Caco-2 (cell line): ENCODE results near the gene DDT. TPM values are rescaled to one million over a fixed set of nuclear protein-coding genes. Genes with fewer than 3 reads are reported as not detected.
"Not testable (repeated sequence)": the region's sequence is repeated elsewhere in the genome, so short reads cannot be mapped to it uniquely, and the experiment has no call there.

ENCODE experiments used
- BruUV-seq: library from RNA; stranded (reverse); fragments of 400-500 nt; replicated peaks from 2 replicates; lab custom pipeline; 2021; lab: Mats Ljungman, UMichigan
- CTCF ChIA-PET: fragments of 300-600 bp; sonication (Branson Sonifier 250); formaldehyde crosslinking; loops from one replicate; lab custom pipeline; 2022; ENCODE audit warnings: antibody characterized with exemption; lab: Charles Lee
- POLR2A ChIA-PET: fragments of 300-600 bp; sonication (Branson Sonifier 250); formaldehyde crosslinking; loops from one replicate; lab custom pipeline; 2022; ENCODE audit warnings: antibody characterized with exemption; lab: Charles Lee
- DNase-seq, 2 experiments: peaks; one replicate each; pipeline versions ENCODE4 v3.0.0 to v3.0.0-alpha.2; 2020 to 2022
- H3K27me3 ChIP-seq: replicated peaks from 2 replicates; pipeline ENCODE4 v1.6.0; 2011; ENCODE audit warnings: low read length; ENCODE audit not compliant: control insufficient read depth, insufficient read depth
- H3K36me3 ChIP-seq: 2 replicates; pipeline ENCODE4 v1.5.1; 2011; ENCODE audit warnings: low read length; ENCODE audit not compliant: control insufficient read depth, insufficient read depth
- H3K4me1 ChIP-seq: fragments of 250-450 bp; sonication (Bioruptor Pico); 2 replicates; pipeline ENCODE4 v1.5.1; 2020; ENCODE audit warnings: mild to moderate bottlenecking
- H3K4me3 ChIP-seq: 2 replicates; pipeline ENCODE4 v1.5.1; 2011; ENCODE audit warnings: low read depth, mild to moderate bottlenecking, control low read depth, low read length
- H3K9me3 ChIP-seq: fragments of 250-450 bp; sonication (Bioruptor Pico); 2 replicates; pipeline ENCODE4 v1.5.1; 2020; ENCODE audit warnings: mild to moderate bottlenecking, moderate library complexity
- H3K27ac Mint-ChIP-seq: one replicate; pipeline ENCODE4 v1.8.0; 2022; ENCODE audit warnings: mixed read lengths; ENCODE audit not compliant: unreplicated experiment
- H3K27me3 Mint-ChIP-seq: one replicate; pipeline ENCODE4 v1.8.0; 2022; ENCODE audit warnings: mixed read lengths; ENCODE audit not compliant: insufficient read depth, unreplicated experiment
- H3K36me3 Mint-ChIP-seq: one replicate; pipeline ENCODE4 v1.8.0; 2022; ENCODE audit warnings: mild to moderate bottlenecking, mixed read lengths; ENCODE audit not compliant: insufficient read depth, unreplicated experiment
- H3K4me1 Mint-ChIP-seq: one replicate; pipeline ENCODE4 v1.8.0; 2022; ENCODE audit warnings: low read depth, mixed read lengths; ENCODE audit not compliant: unreplicated experiment
- H3K4me3 Mint-ChIP-seq: one replicate; pipeline ENCODE4 v1.8.0; 2022; ENCODE audit warnings: mild to moderate bottlenecking, moderate library complexity, mixed read lengths; ENCODE audit not compliant: unreplicated experiment
- H3K9me3 Mint-ChIP-seq: one replicate; pipeline ENCODE4 v1.8.0; 2022; ENCODE audit warnings: mixed read lengths; ENCODE audit not compliant: unreplicated experiment
- intact Hi-C: fragments of 100-400 bp; cut with micrococcal nuclease; formaldehyde crosslinking; loops from one replicate; pipeline ENCODE4 v1.10.0; 2022; ENCODE audit not compliant: unreplicated experiment
- total RNA-seq: library from RNA; stranded (reverse); gene quantifications from 2 replicates; pipeline ENCODE4 v1.2.3, GENCODE V29; 2022
- TF ChIP-seq, protein P1 (sequence below), 2 experiments: fragments of 200-600 bp in 1 of 2; IDR thresholded peaks; 1 replicate in 1 of 2; 2 replicates in 1 of 2; pipeline versions ENCODE4 v1.5.1 to v1.8.0; 2011 to 2022; ENCODE audit warnings: antibody characterized with exemption in 1 of 2, control low read depth in 1 of 2, inconsistent platforms in 1 of 2, low read depth in 1 of 2, low read length in 1 of 2, mild to moderate bottlenecking in 1 of 2, moderate library complexity in 1 of 2; ENCODE audit not compliant: insufficient read depth in 1 of 2, severe bottlenecking in 1 of 2, unreplicated experiment in 1 of 2

Gene DDT
- total RNA-seq, 1 experiment from 2014 or later, result 123 TPM

GRCh38 chr22:24002272-24002671 is 28.0 kb upstream of the DDT start:
- Histone ChIP-seq H3K27me3 (no peaks in the 10 kb centered on the region), H3K9me3 (no peaks in the 10 kb centered on the region), H3K36me3 (no peaks in the 10 kb centered on the region), H3K4me3 (no peak overlapping the region), H3K4me1 (no peaks in the 10 kb centered on the region)
- Mint-ChIP-seq H3K36me3 (no peaks in the 10 kb centered on the region), H3K27ac (no peak overlapping the region), H3K4me1 (no peaks in the 10 kb centered on the region), H3K27me3 (no peaks in the 10 kb centered on the region), H3K4me3 (no peak overlapping the region), H3K9me3 (no peaks in the 10 kb centered on the region)
- CTCF ChIA-PET, result no interaction called here
- no TSS peak for BruUV-seq
- TF ChIP-seq, protein P1, sequence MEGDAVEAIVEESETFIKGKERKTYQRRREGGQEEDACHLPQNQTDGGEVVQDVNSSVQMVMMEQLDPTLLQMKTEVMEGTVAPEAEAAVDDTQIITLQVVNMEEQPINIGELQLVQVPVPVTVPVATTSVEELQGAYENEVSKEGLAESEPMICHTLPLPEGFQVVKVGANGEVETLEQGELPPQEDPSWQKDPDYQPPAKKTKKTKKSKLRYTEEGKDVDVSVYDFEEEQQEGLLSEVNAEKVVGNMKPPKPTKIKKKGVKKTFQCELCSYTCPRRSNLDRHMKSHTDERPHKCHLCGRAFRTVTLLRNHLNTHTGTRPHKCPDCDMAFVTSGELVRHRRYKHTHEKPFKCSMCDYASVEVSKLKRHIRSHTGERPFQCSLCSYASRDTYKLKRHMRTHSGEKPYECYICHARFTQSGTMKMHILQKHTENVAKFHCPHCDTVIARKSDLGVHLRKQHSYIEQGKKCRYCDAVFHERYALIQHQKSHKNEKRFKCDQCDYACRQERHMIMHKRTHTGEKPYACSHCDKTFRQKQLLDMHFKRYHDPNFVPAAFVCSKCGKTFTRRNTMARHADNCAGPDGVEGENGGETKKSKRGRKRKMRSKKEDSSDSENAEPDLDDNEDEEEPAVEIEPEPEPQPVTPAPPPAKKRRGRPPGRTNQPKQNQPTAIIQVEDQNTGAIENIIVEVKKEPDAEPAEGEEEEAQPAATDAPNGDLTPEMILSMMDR (IDR thresholded peaks at IDR 0.05; ENCODE audit: insufficient read depth in 1 of 2, low read depth in 1 of 2, low read length in 1 of 2, severe bottlenecking in 1 of 2, unreplicated experiment in 1 of 2), result no peak
- POLR2A ChIA-PET, result no interaction called here
- DNase-seq, result no peak
- intact Hi-C loops, result no loop called here

DNA sequence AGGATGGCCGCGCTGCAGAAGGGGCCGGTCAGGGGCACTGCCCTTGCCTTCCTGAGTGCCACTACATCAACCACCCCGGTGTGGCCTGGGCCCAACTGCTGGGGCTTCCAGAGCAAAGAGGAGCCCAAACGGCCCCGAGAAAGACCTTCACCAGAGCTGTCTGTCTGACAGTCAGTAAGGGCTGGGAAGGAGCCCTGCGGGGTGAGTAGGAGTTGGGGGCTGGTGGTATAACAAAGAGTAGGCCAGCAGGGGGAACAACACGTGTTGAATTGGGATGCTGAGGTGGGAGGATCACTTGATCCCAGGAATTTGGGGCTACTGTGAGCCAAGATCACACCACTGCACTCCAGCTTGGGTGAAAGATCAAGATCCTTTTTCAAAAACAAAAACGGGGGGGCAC is 27.1 kb upstream of the DDT start:
- Histone ChIP-seq H3K4me3 (no peak overlapping the region), H3K36me3 (no peaks in the 10 kb centered on the region), H3K27me3 (no peaks in the 10 kb centered on the region), H3K4me1 (no peaks in the 10 kb centered on the region), H3K9me3 (no peaks in the 10 kb centered on the region)
- ChIA-PET CTCF (no interaction called here), POLR2A (no interaction called here)
- Mint-ChIP-seq H3K4me3 (no peak overlapping the region), H3K9me3 (no peaks in the 10 kb centered on the region), H3K27me3 (no peaks in the 10 kb centered on the region), H3K36me3 (no peaks in the 10 kb centered on the region), H3K4me1 (no peaks in the 10 kb centered on the region), H3K27ac (no peak overlapping the region)
- TF ChIP-seq, protein P1 (IDR thresholded peaks at IDR 0.05; ENCODE audit: insufficient read depth in 1 of 2, low read depth in 1 of 2, low read length in 1 of 2, severe bottlenecking in 1 of 2, unreplicated experiment in 1 of 2), result no peak
- BruUV-seq, result no TSS peak
- DNase-seq, result no peak
- intact Hi-C loops, result no loop called here

DNA sequence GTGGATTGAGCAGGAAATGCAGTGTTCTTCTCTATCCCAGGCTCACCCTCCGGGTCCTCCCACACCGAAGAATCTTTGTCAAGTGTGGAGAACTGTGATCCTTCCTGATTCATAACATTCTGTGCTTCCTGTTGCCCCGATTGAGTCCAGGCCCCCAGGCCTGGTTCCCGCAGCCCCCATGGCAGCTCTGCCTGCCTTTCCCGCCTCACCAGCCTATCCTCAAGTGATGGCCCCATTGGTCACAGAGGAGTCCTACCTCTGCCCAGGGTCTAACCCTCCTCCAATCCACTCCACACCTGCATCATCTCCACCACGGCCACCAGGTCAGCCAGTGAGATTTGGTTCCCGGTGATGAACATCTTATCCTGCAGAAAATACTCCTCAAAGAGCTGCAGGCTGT is 25.5 kb upstream of the DDT start:
- H3K4me3 ChIP-seq, H3K27me3 Mint-ChIP-seq, H3K36me3 Mint-ChIP-seq, H3K9me3 ChIP-seq, H3K27ac Mint-ChIP-seq, intact Hi-C loops, H3K9me3 Mint-ChIP-seq, BruUV-seq, CTCF ChIA-PET, DNase-seq, H3K36me3 ChIP-seq, POLR2A ChIA-PET, H3K4me1 Mint-ChIP-seq, H3K4me3 Mint-ChIP-seq, H3K27me3 ChIP-seq, H3K4me1 ChIP-seq: not testable (repeated sequence)

DNA sequence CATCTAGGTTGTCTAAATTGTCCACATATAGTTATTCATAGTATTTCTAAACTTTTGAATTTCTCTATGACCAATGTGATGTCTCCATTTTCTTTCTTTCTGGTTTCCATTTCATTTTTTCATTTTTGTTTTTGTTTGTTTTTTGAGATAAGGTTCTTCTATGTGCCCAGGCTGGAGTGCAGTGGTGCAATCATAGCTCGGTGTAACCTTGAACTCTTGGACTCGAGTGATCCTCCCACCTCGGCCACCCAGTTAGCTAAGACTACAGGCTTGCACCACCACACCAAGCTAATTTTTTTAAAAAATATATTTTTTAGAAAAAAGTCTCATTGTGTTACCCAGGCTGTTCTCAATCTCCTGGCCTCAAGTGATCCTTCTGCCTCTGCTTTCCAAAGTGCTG is 22.9 kb upstream of the DDT start:
- Mint-ChIP-seq H3K4me1 (no peaks in the 10 kb centered on the region), H3K27me3 (no peaks in the 10 kb centered on the region), H3K9me3 (no peaks in the 10 kb centered on the region), H3K27ac (no peak overlapping the region), H3K36me3 (no peaks in the 10 kb centered on the region), H3K4me3 (no peak overlapping the region)
- TF ChIP-seq, protein P1 (IDR thresholded peaks at IDR 0.05; ENCODE audit: insufficient read depth in 1 of 2, low read depth in 1 of 2, low read length in 1 of 2, severe bottlenecking in 1 of 2, unreplicated experiment in 1 of 2), result no peak
- no peak overlapping the region for H3K4me3 ChIP-seq
- intact Hi-C loops, result no loop called here
- H3K36me3 ChIP-seq, result no peaks in the 10 kb centered on the region
- no peaks in the 10 kb centered on the region for H3K27me3 ChIP-seq
- POLR2A ChIA-PET, result no interaction called here
- H3K9me3 ChIP-seq, result no peaks in the 10 kb centered on the region
- CTCF ChIA-PET, result no interaction called here
- BruUV-seq, result no TSS peak
- no peak for DNase-seq
- H3K4me1 ChIP-seq, result no peaks in the 10 kb centered on the region

GRCh38 chr22:23993581-23994177 is 19.4 kb upstream of the DDT start:
- CTCF ChIA-PET, intact Hi-C loops, H3K4me1 Mint-ChIP-seq, H3K36me3 ChIP-seq, DNase-seq, H3K27me3 Mint-ChIP-seq, H3K27me3 ChIP-seq, H3K36me3 Mint-ChIP-seq, H3K4me3 ChIP-seq, H3K4me1 ChIP-seq, BruUV-seq, H3K4me3 Mint-ChIP-seq, H3K9me3 ChIP-seq, H3K27ac Mint-ChIP-seq, H3K9me3 Mint-ChIP-seq: not testable (repeated sequence)
- POLR2A ChIA-PET, result interaction anchor here (0.7 kb wide), 1 partner anchor 16 kb away, joined by 5 read pairs; no protein-coding TSS in a partner anchor
